Fibroblast of lung (primary cell): Measurements from ENCODE around the gene NAP1L4. TPM values are rescaled to one million over a fixed set of nuclear protein-coding genes. Genes with fewer than 3 reads are reported as not detected.

Experiments used
- DNase-seq, 2 donors: peaks; one replicate each; pipeline versions ENCODE4 v3.0.0 to v3.0.0-alpha.2; 2010; ENCODE audit warnings: low read depth in 2 of 2
- H2AFZ ChIP-seq: 2 replicates; pipeline ENCODE4 v1.5.1; 2012; ENCODE audit warnings: low read length, control low read depth, inconsistent platforms
- H3K27ac ChIP-seq: 2 replicates; pipeline ENCODE4 v1.5.1; 2011; ENCODE audit warnings: low read length, control low read depth; ENCODE audit not compliant: insufficient read depth
- H3K27me3 ChIP-seq: 2 replicates; pipeline ENCODE4 v1.5.1; 2011; ENCODE audit warnings: mild to moderate bottlenecking, low read length; ENCODE audit not compliant: control insufficient read depth, insufficient read depth
- H3K36me3 ChIP-seq: 2 replicates; pipeline ENCODE4 v1.5.1; 2011; ENCODE audit warnings: low read length; ENCODE audit not compliant: control insufficient read depth, insufficient read depth
- H3K4me1 ChIP-seq: 2 replicates; pipeline ENCODE4 v1.5.1; 2011; ENCODE audit warnings: low read length; ENCODE audit not compliant: control insufficient read depth, insufficient read depth; ENCODE audit errors: extremely low read depth
- H3K4me2 ChIP-seq: 2 replicates; pipeline ENCODE4 v1.5.1; 2011; ENCODE audit warnings: low read length, control low read depth; ENCODE audit not compliant: insufficient read depth; ENCODE audit errors: extremely low read depth
- H3K4me3 ChIP-seq, 4 experiments: fragments of 200-600 bp in 1 of 4; sonication (generic) in 1 of 4; replicated peaks in 1 of 4; 2 replicates each; pipeline ENCODE4 v1.5.1; 2011 to 2016; ENCODE audit warnings: low read length in 4 of 4, low read depth in 3 of 4, mild to moderate bottlenecking in 3 of 4, control low read depth in 2 of 4, inconsistent platforms in 1 of 4, mixed read lengths in 1 of 4; ENCODE audit not compliant: insufficient read depth in 1 of 4; ENCODE audit errors: control extremely low read depth in 1 of 4
- H3K79me2 ChIP-seq: 2 replicates; pipeline ENCODE4 v1.5.1; 2012; ENCODE audit warnings: mild to moderate bottlenecking, low read length, inconsistent platforms; ENCODE audit not compliant: control insufficient read depth, insufficient read depth
- H3K9ac ChIP-seq: 2 replicates; pipeline ENCODE4 v1.5.1; 2011; ENCODE audit warnings: mild to moderate bottlenecking, low read length, control low read depth; ENCODE audit not compliant: insufficient read depth
- H3K9me3 ChIP-seq: 2 replicates; pipeline ENCODE4 v1.5.1; 2012; ENCODE audit warnings: low read depth, low read length; ENCODE audit not compliant: control insufficient read depth, insufficient read depth
- H4K20me1 ChIP-seq: 2 replicates; pipeline ENCODE4 v1.5.1; 2011; ENCODE audit warnings: low read length; ENCODE audit not compliant: control insufficient read depth, insufficient read depth; ENCODE audit errors: extremely low read depth
- CTCF ChIP-seq, 2 donors: IDR thresholded peaks in 1 of 2; conservative IDR thresholded peaks in 1 of 2; 1 replicate in 1 of 2; 2 replicates in 1 of 2; pipeline ENCODE4 v1.5.1; 2011 to 2012; ENCODE audit warnings: low read length in 2 of 2, control low read depth in 1 of 2, inconsistent platforms in 1 of 2, low read depth in 1 of 2, mild to moderate bottlenecking in 1 of 2
- EZH2 ChIP-seq: IDR thresholded peaks from 2 replicates; pipeline ENCODE4 v1.5.1; 2012; ENCODE audit warnings: low read length, control low read depth, mild to moderate bottlenecking; ENCODE audit errors: missing control alignments
- polyA plus RNA-seq, 2 donors: library from polyadenylated mRNA; depleted of rRNA in 1 of 2; stranded (reverse) in 1 of 2; unstranded in 1 of 2; fragments of >200 nt; gene quantifications; 2 replicates each; pipeline ENCODE4 v1.2.1, GENCODE V29; 2011 to 2012; ENCODE audit warnings: missing spikeins in 1 of 2
- total RNA-seq: library from RNA; depleted of rRNA; stranded (reverse); fragments of >200 nt; gene quantifications from 2 replicates; pipeline ENCODE4 v1.2.1, GENCODE V29; 2014

The NAP1L4 gene
- total and polyA plus RNA-seq, 2 donors (not counting 1 experiment from before 2014, with no cell fraction given): 79.5 to 113 TPM

GRCh38 chr11:3022982-3023381 is 30.9 kb upstream of the NAP1L4 start:
- no peaks in the 10 kb centered on the region for H3K9me3 ChIP-seq
- H3K4me2 ChIP-seq: no peak overlapping the region
- H4K20me1 ChIP-seq: peaks cover 2% of the 10 kb centered on the region
- peak overlapping the region; percentile 30 for H3K27ac ChIP-seq
- no peak for TF ChIP-seq CTCF (conservative IDR thresholded peaks at IDR 0.05 in 1 of 2, IDR thresholded peaks at IDR 0.05 in 1 of 2; ENCODE audit: low read depth in 1 of 2, low read length in 2 of 2)
- TF ChIP-seq EZH2: no peak
- no peak overlapping the region for H2AFZ ChIP-seq
- peaks cover 26% of the 10 kb centered on the region for H3K36me3 ChIP-seq
- peak; percentile 62 to 80 for DNase-seq
- H3K9ac ChIP-seq: no peak overlapping the region
- no peaks in the 10 kb centered on the region for H3K27me3 ChIP-seq
- H3K4me3 ChIP-seq: no peak overlapping the region
- no peaks in the 10 kb centered on the region for H3K79me2 ChIP-seq
- peaks cover 8% of the 10 kb centered on the region for H3K4me1 ChIP-seq

GRCh38 chr11:3022300-3022967 is 30.3 kb upstream of the NAP1L4 start:
- peaks cover 28% of the 10 kb centered on the region for H3K36me3 ChIP-seq
- no peak overlapping the region for H3K4me3 ChIP-seq
- no peaks in the 10 kb centered on the region for H3K79me2 ChIP-seq
- no peak overlapping the region for H3K9ac ChIP-seq
- no peaks in the 10 kb centered on the region for H3K27me3 ChIP-seq
- peak overlapping the region; percentile 30 for H3K27ac ChIP-seq
- H3K4me2 ChIP-seq: no peak overlapping the region
- H2AFZ ChIP-seq: no peak overlapping the region
- DNase-seq: peak; percentile 35 to 74
- TF ChIP-seq EZH2 (no peak), CTCF (conservative IDR thresholded peaks at IDR 0.05 in 1 of 2, IDR thresholded peaks at IDR 0.05 in 1 of 2; ENCODE audit: low read depth in 1 of 2, low read length in 2 of 2) (no peak)
- H3K9me3 ChIP-seq: no peaks in the 10 kb centered on the region
- H4K20me1 ChIP-seq: peaks cover 2% of the 10 kb centered on the region
- peaks cover 8% of the 10 kb centered on the region for H3K4me1 ChIP-seq

DNA sequence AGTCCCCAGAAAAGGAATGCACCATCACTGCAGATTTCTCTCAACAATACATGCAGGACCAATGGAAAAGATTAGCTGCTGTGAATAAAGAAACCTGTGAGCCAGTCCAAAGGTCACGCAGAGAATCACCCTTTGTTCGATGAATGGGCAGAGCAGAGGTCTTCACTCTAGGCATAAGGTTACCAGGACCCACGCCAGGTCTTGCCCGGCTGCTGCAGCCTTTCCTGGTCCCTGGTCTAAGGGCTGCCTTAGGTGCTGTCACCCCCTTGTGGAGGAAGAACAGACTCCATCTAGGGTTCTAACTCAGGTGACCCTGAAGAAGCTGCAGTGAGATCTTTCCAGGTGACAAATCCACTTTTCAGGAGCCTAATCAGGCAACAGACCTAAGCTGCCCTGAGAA is 29.0 kb upstream of the NAP1L4 start:
- Histone ChIP-seq H3K79me2 (no peaks in the 10 kb centered on the region), H3K9ac (no peak overlapping the region), H3K9me3 (no peaks in the 10 kb centered on the region), H3K4me2 (no peak overlapping the region), H4K20me1 (peaks cover 2% of the 10 kb centered on the region), H3K36me3 (peaks cover 23% of the 10 kb centered on the region), H3K27ac (no peak overlapping the region), H3K4me1 (peaks cover 8% of the 10 kb centered on the region), H3K27me3 (no peaks in the 10 kb centered on the region), H3K4me3 (no peak overlapping the region), H2AFZ (no peak overlapping the region)
- DNase-seq: peak; percentile 23 to 31
- TF ChIP-seq CTCF (conservative IDR thresholded peaks at IDR 0.05 in 1 of 2, IDR thresholded peaks at IDR 0.05 in 1 of 2; ENCODE audit: low read depth in 1 of 2, low read length in 2 of 2): peak; percentile 30 to 53
- no peak for TF ChIP-seq EZH2
